ENCODE measurements around the gene ALDH1L1. TPM values are rescaled to one million over a fixed set of nuclear protein-coding genes. Genes with fewer than 3 reads are reported as not detected.
A peak's percentile ranks its signal among the peaks of the same experiment; 100 is the strongest.

ALDH1L1 gene
- total RNA-seq, 1 donor, result under 0.01 TPM

DNA sequence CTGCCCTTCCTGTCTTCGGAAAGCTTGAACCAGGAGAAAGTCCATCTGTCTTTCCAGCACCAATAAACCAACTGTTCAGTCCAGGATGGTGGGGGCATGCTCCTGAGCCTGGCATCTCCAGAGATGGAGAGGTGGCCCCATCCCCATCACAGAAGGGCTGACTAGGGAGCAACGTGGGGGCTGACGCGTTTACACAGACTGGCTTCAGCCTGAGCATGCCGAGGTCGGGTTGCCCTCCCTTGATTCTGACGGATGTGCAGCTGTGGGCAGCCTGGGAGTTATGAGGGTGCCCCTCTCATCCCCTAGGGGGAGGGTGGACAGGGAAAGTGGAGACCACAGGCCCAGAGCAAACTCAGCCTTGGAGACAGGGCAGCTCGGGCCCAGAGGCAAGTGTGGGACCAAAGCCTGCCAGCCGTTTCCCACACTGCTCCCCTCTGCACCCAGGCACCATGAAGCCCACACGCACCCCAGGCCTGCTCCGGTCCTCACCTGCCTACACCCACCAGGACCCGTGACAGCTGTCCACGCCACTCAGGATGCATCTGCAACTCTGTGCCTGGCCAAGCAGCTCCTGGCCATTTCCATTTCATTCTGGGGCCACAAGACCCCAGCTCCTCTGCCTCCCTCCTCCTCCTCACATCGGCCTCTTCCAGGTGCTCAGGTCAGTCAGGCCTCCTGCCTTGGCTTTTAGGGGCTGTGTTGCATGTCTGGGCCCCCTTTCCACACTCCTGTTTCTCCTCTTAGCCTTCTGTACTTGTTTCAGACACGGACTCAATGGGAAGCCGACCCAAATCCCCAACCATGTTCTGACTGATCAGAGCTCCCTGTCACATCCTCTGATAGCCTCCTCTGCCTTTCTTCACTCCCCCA is 48.3 kb downstream of the ALDH1L1 start:
- H3K27ac ChIP-seq (ENCODE audit: low read depth, low read length), result no peak overlapping the region
- H3K4me1 ChIP-seq (ENCODE audit: insufficient read depth, low read length), result no peaks in the 10 kb centered on the region
- DNase-seq (ENCODE audit: insufficient read length, low spot score, missing footprints), result peak; percentile 43
- H3K27me3 ChIP-seq (ENCODE audit: insufficient read depth, low read length), result peaks cover 7% of the 10 kb centered on the region
- no peaks in the 10 kb centered on the region for H3K9me3 ChIP-seq (ENCODE audit: low read depth, low read length)
- H3K4me3 ChIP-seq (ENCODE audit: insufficient read depth, low read length), result no peak overlapping the region
- H3K36me3 ChIP-seq (ENCODE audit: insufficient read depth, low read length), result no peaks in the 10 kb centered on the region
- no peak overlapping the region for H3K4me2 ChIP-seq (ENCODE audit: insufficient read depth, low read length)
- no peaks in the 10 kb centered on the region for H4K20me1 ChIP-seq (ENCODE audit: insufficient read depth, low read length)
- TF ChIP-seq, protein P1, sequence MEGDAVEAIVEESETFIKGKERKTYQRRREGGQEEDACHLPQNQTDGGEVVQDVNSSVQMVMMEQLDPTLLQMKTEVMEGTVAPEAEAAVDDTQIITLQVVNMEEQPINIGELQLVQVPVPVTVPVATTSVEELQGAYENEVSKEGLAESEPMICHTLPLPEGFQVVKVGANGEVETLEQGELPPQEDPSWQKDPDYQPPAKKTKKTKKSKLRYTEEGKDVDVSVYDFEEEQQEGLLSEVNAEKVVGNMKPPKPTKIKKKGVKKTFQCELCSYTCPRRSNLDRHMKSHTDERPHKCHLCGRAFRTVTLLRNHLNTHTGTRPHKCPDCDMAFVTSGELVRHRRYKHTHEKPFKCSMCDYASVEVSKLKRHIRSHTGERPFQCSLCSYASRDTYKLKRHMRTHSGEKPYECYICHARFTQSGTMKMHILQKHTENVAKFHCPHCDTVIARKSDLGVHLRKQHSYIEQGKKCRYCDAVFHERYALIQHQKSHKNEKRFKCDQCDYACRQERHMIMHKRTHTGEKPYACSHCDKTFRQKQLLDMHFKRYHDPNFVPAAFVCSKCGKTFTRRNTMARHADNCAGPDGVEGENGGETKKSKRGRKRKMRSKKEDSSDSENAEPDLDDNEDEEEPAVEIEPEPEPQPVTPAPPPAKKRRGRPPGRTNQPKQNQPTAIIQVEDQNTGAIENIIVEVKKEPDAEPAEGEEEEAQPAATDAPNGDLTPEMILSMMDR (IDR thresholded peaks at IDR 0.05; ENCODE audit: extremely low read depth, low read depth, low read length), result no peak
- H3K79me2 ChIP-seq (ENCODE audit: insufficient read depth, low read length), result no peaks in the 10 kb centered on the region
- no peak overlapping the region for H2AFZ ChIP-seq (ENCODE audit: low read length)

GRCh38 chr3:126130981-126131745 is 49.2 kb downstream of the ALDH1L1 start:
- no peaks in the 10 kb centered on the region for H3K36me3 ChIP-seq (ENCODE audit: insufficient read depth, low read length)
- H3K4me1 ChIP-seq (ENCODE audit: insufficient read depth, low read length), result no peaks in the 10 kb centered on the region
- H2AFZ ChIP-seq (ENCODE audit: low read length), result no peak overlapping the region
- no peaks in the 10 kb centered on the region for H3K79me2 ChIP-seq (ENCODE audit: insufficient read depth, low read length)
- no peak overlapping the region for H3K4me2 ChIP-seq (ENCODE audit: insufficient read depth, low read length)
- DNase-seq (ENCODE audit: insufficient read length, low spot score, missing footprints), result no peak
- no peak overlapping the region for H3K4me3 ChIP-seq (ENCODE audit: insufficient read depth, low read length)
- TF ChIP-seq, protein P1 (IDR thresholded peaks at IDR 0.05; ENCODE audit: extremely low read depth, low read depth, low read length), result no peak
- H3K27me3 ChIP-seq (ENCODE audit: insufficient read depth, low read length), result peaks cover 3% of the 10 kb centered on the region
- no peak overlapping the region for H3K27ac ChIP-seq (ENCODE audit: low read depth, low read length)
- no peaks in the 10 kb centered on the region for H3K9me3 ChIP-seq (ENCODE audit: low read depth, low read length)
- no peaks in the 10 kb centered on the region for H4K20me1 ChIP-seq (ENCODE audit: insufficient read depth, low read length)

DNA sequence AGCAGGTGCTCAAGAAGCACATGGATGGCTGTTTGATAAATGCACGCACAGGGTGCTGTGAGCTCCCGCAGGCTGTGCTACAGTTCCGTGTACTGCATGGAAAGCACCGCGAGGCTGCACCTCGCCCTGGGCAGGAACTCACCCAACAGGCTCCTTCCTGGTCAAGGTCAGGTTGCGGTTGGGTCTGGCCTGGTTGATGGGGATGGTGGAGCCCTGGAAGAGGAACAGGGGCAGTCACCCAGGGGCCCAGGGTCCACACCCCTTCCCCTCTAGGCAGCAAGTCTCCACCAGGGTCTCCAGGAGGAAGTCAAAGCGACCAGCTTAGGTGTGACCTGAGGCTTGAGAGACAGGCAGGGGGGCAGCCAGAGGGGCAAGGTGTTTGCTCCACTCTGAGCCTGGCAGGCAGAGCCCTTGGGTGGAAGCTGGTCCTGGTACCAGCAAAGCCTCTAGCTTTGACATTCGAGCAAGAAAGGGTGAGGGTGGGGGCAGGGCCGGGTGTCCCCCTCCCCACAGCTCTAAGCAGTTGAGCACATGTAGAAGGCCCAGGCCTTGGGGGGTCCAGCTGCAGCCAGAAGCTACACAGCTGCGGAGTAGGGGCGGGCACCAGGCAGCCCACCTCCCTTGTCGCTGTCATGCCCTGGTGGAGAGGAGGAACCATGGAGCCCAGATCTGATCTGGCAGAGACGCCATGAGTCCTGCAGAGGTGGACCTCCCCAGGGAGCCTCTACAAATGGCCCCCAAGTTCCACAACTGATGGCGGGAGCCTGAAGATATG is 50.1 kb downstream of the ALDH1L1 start:
- TF ChIP-seq, protein P1 (IDR thresholded peaks at IDR 0.05; ENCODE audit: extremely low read depth, low read depth, low read length), result no peak
- peaks cover 3% of the 10 kb centered on the region for H3K27me3 ChIP-seq (ENCODE audit: insufficient read depth, low read length)
- H3K4me2 ChIP-seq (ENCODE audit: insufficient read depth, low read length), result no peak overlapping the region
- no peak overlapping the region for H2AFZ ChIP-seq (ENCODE audit: low read length)
- H3K36me3 ChIP-seq (ENCODE audit: insufficient read depth, low read length), result no peaks in the 10 kb centered on the region
- H4K20me1 ChIP-seq (ENCODE audit: insufficient read depth, low read length), result no peaks in the 10 kb centered on the region
- H3K4me3 ChIP-seq (ENCODE audit: insufficient read depth, low read length), result no peak overlapping the region
- peak; percentile 62 for DNase-seq (ENCODE audit: insufficient read length, low spot score, missing footprints)
- no peaks in the 10 kb centered on the region for H3K9me3 ChIP-seq (ENCODE audit: low read depth, low read length)
- no peaks in the 10 kb centered on the region for H3K4me1 ChIP-seq (ENCODE audit: insufficient read depth, low read length)
- no peak overlapping the region for H3K27ac ChIP-seq (ENCODE audit: low read depth, low read length)
- no peaks in the 10 kb centered on the region for H3K79me2 ChIP-seq (ENCODE audit: insufficient read depth, low read length)
